Loucy (cell line): Measurements from ENCODE around the gene SPINT2.
A peak's percentile ranks its signal among the peaks of the same experiment; 100 is the strongest.

Experiments
- H2AFZ ChIP-seq: fragments of 200-600 bp; sonication (generic); 2 replicates; pipeline ENCODE4 v1.6.0; 2016; ENCODE audit warnings: antibody characterized with exemption, mild to moderate bottlenecking, low read length, moderate library complexity
- H3F3A ChIP-seq: fragments of 200-600 bp; 2 replicates; pipeline ENCODE4 v1.6.0; 2016; ENCODE audit warnings: antibody characterized with exemption, low read depth, mild to moderate bottlenecking
- H3K27me3 ChIP-seq: fragments of 200-600 bp; sonication (generic); 2 replicates; pipeline ENCODE4 v1.6.1; 2014; ENCODE audit warnings: low read length, mild to moderate bottlenecking; ENCODE audit not compliant: insufficient read depth, poor library complexity, severe bottlenecking
- H3K36me3 ChIP-seq: fragments of 200-600 bp; sonication (generic); 2 replicates; pipeline ENCODE4 v1.6.1; 2016; ENCODE audit warnings: low read length; ENCODE audit not compliant: insufficient read depth
- H3K4me1 ChIP-seq: fragments of 200-600 bp; sonication (generic); 2 replicates; pipeline ENCODE4 v1.5.1; 2014; ENCODE audit warnings: low read length, mild to moderate bottlenecking; ENCODE audit not compliant: insufficient read depth, poor library complexity, severe bottlenecking
- H3K4me2 ChIP-seq: fragments of 200-600 bp; sonication (generic); 2 replicates; pipeline ENCODE4 v1.6.0; 2014; ENCODE audit warnings: antibody characterized with exemption, low read length, low read depth, mild to moderate bottlenecking; ENCODE audit not compliant: poor library complexity, severe bottlenecking
- H3K4me3 ChIP-seq: fragments of 200-600 bp; sonication (generic); 2 replicates; pipeline ENCODE4 v1.5.1; 2014; ENCODE audit warnings: low read length, mild to moderate bottlenecking, mixed read lengths; ENCODE audit not compliant: poor library complexity, severe bottlenecking
- H3K79me2 ChIP-seq: fragments of 200-600 bp; sonication (generic); 2 replicates; pipeline ENCODE4 v1.6.1; 2014; ENCODE audit warnings: low read length; ENCODE audit not compliant: insufficient read depth
- H3K9ac ChIP-seq: fragments of 200-600 bp; sonication (generic); 2 replicates; pipeline ENCODE4 v1.6.0; 2014; ENCODE audit warnings: mild to moderate bottlenecking, low read depth, low read length, moderate library complexity; ENCODE audit not compliant: poor library complexity, severe bottlenecking
- H3K9me2 ChIP-seq: fragments of 200-600 bp; sonication (generic); replicated peaks from 2 replicates; pipeline ENCODE4 v1.6.1; 2016; ENCODE audit warnings: low read depth, low read length, mixed read lengths
- H3K9me3 ChIP-seq: fragments of 200-600 bp; sonication (generic); 2 replicates; pipeline ENCODE4 v1.6.1; 2014; ENCODE audit warnings: mild to moderate bottlenecking, antibody characterized with exemption, low read length, low read depth; ENCODE audit not compliant: insufficient read depth
- H4K20me1 ChIP-seq: fragments of 200-600 bp; sonication (generic); 2 replicates; pipeline ENCODE4 v1.6.0; 2014; ENCODE audit warnings: antibody characterized with exemption, low read length, mild to moderate bottlenecking; ENCODE audit not compliant: insufficient read depth, poor library complexity, severe bottlenecking
- EZH2phosphoT487 ChIP-seq: fragments of 200-600 bp; IDR thresholded peaks from 2 replicates; pipeline ENCODE4 v1.6.1; 2018; ENCODE audit warnings: antibody characterized with exemption, mild to moderate bottlenecking, moderate library complexity, borderline replicate concordance
- TF ChIP-seq, protein P1 (sequence below): fragments of 200-600 bp; sonication (generic); conservative IDR thresholded peaks from 2 replicates; pipeline ENCODE4 v1.5.1; 2014; ENCODE audit warnings: mild to moderate bottlenecking, antibody characterized with exemption, low read length

The SPINT2 gene, protein sequence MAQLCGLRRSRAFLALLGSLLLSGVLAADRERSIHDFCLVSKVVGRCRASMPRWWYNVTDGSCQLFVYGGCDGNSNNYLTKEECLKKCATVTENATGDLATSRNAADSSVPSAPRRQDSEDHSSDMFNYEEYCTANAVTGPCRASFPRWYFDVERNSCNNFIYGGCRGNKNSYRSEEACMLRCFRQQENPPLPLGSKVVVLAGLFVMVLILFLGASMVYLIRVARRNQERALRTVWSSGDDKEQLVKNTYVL

DNA sequence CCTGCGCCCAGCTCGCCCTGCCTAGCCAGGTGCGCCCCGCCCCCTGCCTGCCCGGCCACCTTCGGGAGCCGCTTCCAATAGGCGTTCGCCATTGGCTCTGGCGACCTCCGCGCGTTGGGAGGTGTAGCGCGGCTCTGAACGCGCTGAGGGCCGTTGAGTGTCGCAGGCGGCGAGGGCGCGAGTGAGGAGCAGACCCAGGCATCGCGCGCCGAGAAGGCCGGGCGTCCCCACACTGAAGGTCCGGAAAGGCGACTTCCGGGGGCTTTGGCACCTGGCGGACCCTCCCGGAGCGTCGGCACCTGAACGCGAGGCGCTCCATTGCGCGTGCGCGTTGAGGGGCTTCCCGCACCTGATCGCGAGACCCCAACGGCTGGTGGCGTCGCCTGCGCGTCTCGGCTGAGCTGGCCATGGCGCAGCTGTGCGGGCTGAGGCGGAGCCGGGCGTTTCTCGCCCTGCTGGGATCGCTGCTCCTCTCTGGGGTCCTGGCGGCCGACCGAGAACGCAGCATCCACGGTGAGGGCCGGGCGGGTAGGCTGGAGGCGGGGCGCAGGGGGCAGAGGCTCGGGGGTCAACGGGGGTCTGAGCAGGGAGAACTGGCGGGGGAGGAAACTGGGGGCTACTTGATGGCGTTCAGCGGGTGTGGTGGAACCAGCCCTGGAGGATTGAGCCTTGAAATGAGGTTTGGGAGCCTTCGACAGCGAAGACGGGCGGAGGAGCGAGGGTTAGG lies at the start of gene SPINT2:
SPINT2 (plus strand) TSS at position 88 of the 727 bp plus-strand sequence; CDS start at position 408, 320 bp downstream.
- H3K9me3 ChIP-seq: no peaks in the 10 kb centered on the region
- peaks cover 47% of the 10 kb centered on the region for H3K4me1 ChIP-seq
- H4K20me1 ChIP-seq: peaks cover 26% of the 10 kb centered on the region
- peak within 1 kb of the TSS; percentile 97 for H2AFZ ChIP-seq
- no peaks in the 10 kb centered on the region for H3K36me3 ChIP-seq
- no peaks in the 10 kb centered on the region for H3K9me2 ChIP-seq
- H3F3A ChIP-seq: peaks cover 11% of the 10 kb centered on the region
- H3K4me3 ChIP-seq: peak within 1 kb of the TSS; percentile 88
- H3K9ac ChIP-seq: peak within 1 kb of the TSS; percentile 98
- TF ChIP-seq EZH2phosphoT487: no peak
- TF ChIP-seq, protein P1, sequence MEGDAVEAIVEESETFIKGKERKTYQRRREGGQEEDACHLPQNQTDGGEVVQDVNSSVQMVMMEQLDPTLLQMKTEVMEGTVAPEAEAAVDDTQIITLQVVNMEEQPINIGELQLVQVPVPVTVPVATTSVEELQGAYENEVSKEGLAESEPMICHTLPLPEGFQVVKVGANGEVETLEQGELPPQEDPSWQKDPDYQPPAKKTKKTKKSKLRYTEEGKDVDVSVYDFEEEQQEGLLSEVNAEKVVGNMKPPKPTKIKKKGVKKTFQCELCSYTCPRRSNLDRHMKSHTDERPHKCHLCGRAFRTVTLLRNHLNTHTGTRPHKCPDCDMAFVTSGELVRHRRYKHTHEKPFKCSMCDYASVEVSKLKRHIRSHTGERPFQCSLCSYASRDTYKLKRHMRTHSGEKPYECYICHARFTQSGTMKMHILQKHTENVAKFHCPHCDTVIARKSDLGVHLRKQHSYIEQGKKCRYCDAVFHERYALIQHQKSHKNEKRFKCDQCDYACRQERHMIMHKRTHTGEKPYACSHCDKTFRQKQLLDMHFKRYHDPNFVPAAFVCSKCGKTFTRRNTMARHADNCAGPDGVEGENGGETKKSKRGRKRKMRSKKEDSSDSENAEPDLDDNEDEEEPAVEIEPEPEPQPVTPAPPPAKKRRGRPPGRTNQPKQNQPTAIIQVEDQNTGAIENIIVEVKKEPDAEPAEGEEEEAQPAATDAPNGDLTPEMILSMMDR: no peak
- peaks cover 47% of the 10 kb centered on the region for H3K79me2 ChIP-seq
- H3K27me3 ChIP-seq: no peaks in the 10 kb centered on the region
- H3K4me2 ChIP-seq: peak within 1 kb of the TSS; percentile 99

DNA sequence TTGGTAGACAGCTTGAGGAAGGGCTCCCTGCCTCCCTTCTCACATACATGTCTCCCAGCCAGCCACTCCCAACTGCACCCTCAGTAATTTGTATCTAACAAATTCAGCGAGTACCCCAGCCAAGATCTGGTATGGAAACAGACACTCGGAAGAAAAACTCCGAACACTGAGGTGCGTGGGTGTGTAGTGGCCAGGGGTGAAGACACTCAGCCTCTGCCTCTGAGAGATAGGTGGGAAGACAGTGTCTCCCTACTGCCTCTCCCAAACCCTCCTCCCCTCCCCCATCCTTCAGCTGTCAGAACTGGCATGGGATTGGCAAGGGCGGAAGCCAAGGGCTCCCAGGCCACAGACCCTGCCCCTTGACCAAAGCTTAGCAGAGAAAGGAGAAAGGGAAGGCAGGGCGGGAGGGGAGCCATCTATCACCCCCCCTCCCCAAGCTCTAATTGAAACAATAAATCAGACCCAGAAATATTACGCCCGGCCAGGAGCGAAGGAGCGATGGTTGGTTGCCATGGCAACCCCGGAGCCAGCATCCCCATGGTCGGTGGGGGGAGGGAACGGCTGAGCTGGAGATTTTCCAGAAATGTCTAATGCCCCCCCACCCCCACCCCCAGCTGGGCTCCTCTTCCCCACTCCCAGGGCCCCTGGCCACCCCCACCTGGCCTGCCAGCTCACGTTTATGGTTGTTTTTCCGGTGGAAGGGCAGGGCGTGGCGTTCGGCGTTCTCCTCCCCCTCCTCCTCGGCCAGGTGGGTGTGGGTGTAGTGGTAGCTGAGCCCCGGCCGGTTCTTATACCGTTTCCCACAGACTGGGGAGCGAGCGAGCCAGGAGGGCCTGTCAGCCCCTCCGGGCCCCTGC lies 47.4 kb upstream of the SPINT2 start:
- no peaks in the 10 kb centered on the region for H3K36me3 ChIP-seq
- H3K9ac ChIP-seq: no peak overlapping the region
- H3K79me2 ChIP-seq: no peaks in the 10 kb centered on the region
- H3K27me3 ChIP-seq: no peaks in the 10 kb centered on the region
- H3F3A ChIP-seq: no peaks in the 10 kb centered on the region
- H3K4me2 ChIP-seq: no peak overlapping the region
- no peaks in the 10 kb centered on the region for H4K20me1 ChIP-seq
- no peaks in the 10 kb centered on the region for H3K9me2 ChIP-seq
- H3K9me3 ChIP-seq: no peaks in the 10 kb centered on the region
- peaks cover 7% of the 10 kb centered on the region for H3K4me1 ChIP-seq
- H2AFZ ChIP-seq: no peak overlapping the region
- H3K4me3 ChIP-seq: no peak overlapping the region
- no peak for TF ChIP-seq EZH2phosphoT487
- TF ChIP-seq, protein P1: no peak

DNA sequence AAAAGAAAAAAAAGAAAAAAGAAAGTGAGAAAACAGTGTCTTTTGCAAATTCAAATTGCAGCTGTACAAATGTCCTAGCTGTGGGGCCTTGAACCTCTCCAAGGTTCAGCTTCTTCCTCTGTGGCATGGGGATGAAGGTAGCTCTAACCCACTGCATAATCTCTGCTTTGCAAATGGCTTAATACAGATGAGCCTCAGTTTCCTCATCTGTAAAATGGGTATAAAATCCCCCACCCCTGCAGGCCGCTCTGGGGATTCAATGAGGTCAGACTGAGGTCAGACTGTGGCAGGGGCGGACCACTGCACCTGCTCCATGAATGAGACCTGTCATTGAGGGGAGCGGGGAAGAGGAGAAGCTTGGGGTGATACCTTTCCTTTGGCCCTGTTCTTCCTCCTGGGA lies 46.2 kb upstream of the SPINT2 start:
- no peak overlapping the region for H3K4me3 ChIP-seq

More for the DNA sequence above, 46.2 kb upstream of the SPINT2 start:
- Histone ChIP-seq H3K9me3 (no peaks in the 10 kb centered on the region), H2AFZ (no peak overlapping the region), H3K9me2 (no peaks in the 10 kb centered on the region), H3K4me2 (no peak overlapping the region), H3F3A (no peaks in the 10 kb centered on the region), H3K27me3 (no peaks in the 10 kb centered on the region), H3K4me1 (peaks cover 11% of the 10 kb centered on the region), H3K36me3 (no peaks in the 10 kb centered on the region), H4K20me1 (no peaks in the 10 kb centered on the region), H3K79me2 (no peaks in the 10 kb centered on the region), H3K9ac (no peak overlapping the region)
- TF ChIP-seq, protein P1: no peak
- TF ChIP-seq EZH2phosphoT487: no peak
